Activated naive CD4-positive, alpha-beta T cell treated with anti-CD3 and anti-CD28 coated beads, Interleukin-2, amount 50 U/mL, for 72 hours (primary cell): ENCODE measurements around the gene CCDC33. TPM values are rescaled to one million over a fixed set of nuclear protein-coding genes. Genes with fewer than 3 reads are reported as not detected.

ENCODE experiments used
- ATAC-seq, 2 donors: fragments of 150-1000 bp; cut with Tn5 transposase; 2 replicates each; pipeline ENCODE4 v1.10.0; 2021; ENCODE audit warnings: mild to moderate bottlenecking in 2 of 2, moderate library complexity in 2 of 2
- DNase-seq, 2 donors: peaks; one replicate each; pipeline ENCODE4 v3.0.0; 2021 to 2022; ENCODE audit warnings: low spot score in 2 of 2
- H3K27ac Mint-ChIP-seq, 2 donors: one replicate each; pipeline ENCODE4 v1.8.0; 2022; ENCODE audit warnings: mild to moderate bottlenecking in 2 of 2, mixed read lengths in 2 of 2
- H3K36me3 Mint-ChIP-seq, 2 donors: one replicate each; pipeline ENCODE4 v1.8.0; 2022; ENCODE audit warnings: mixed read lengths in 2 of 2
- H3K9me3 Mint-ChIP-seq, 2 donors: one replicate each; pipeline ENCODE4 v1.8.0; 2022; ENCODE audit warnings: mixed read lengths in 2 of 2
- total RNA-seq, 2 donors: library from RNA; stranded (reverse); gene quantifications; one replicate each; pipeline ENCODE4 v1.2.3, GENCODE V29; 2022

Gene CCDC33
- total RNA-seq, 2 donors from 2014 or later = not detected

DNA sequence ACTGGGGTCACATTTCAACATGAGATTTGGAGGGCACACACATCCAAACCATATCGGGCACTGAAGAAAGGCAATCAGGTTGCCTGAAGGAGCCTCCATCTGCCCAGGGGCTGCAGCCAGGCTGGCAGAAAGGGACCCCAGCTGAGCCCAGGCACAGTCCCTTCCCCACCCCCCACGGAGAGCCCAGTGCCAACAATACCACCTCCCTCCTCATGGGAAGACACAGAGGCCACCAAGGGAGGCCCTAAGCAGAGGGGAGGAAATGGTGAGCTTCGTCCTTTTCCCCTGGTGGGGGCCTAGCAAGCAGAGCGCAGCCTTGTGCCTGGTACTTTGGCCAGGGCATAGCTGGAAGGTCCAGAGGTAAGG, 30.6 kb upstream of the CCDC33 start:
- Mint-ChIP-seq H3K9me3 (no peaks in the 10 kb centered on the region), H3K27ac (no peak overlapping the region), H3K36me3 (no peaks in the 10 kb centered on the region)
- DNase-seq (no peak), ATAC-seq (no peak)

DNA sequence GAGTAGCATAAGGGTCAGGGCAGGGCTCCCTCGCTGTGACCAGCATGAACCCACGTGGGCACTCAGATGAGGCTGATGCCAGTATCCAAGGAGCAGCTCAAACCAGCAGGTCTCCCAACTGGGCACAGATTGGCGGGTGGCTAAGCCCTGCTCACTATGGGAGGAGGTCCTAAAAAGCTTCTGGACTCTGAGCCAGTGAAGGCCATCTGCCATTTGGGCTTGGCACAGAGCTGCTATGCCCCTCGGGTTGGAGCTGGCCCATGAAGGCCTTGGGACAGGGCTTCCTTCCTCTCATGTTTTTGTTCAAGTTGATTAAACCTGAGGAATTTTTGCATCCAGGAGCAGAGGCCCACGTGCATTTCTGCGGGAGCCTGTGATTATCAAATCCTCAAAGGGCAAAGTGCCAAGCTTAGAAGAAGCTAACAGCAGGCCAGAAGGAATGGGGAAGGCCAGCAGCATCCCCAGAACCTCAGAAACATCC, 29.3 kb upstream of the CCDC33 start:
- Mint-ChIP-seq H3K9me3 (no peaks in the 10 kb centered on the region), H3K27ac (no peak overlapping the region), H3K36me3 (no peaks in the 10 kb centered on the region)
- no peak for ATAC-seq
- no peak for DNase-seq

DNA sequence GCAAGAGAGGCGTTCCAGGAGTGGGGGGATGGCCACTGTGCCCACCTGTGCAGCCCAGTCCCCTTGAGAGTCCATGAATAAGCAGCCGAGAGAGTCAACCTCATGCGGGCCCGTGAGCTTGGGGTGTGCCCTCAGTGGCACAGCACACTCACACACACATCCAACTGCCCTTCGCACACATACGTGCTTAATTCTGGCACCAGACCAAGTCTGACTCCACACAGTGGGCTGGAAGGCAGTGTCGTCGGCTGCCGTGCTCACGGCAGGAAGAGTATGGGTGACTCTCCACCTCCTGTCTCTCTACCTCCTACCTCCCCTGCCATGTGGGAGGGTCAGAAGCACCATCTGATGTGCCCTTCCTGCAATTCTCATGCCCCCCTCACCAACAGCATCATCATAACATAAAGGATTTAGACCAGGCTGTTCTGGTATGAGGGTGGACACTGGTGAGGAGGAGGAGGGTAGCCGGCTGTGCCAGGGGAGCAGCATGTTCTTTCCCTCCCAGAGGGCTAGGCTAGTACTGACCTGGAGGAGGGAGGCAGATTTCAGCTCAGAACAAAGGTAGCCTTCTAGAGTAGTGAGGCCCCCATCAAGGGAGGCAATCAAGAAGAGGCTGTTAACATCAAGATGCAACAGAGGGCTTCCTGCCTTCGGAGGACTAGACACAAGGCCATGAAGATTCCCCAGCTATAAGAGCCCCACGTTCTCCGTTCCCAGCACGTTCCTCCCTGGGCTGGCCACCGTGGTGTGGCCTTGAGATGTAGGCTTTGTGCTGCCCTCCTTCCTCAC, 28.3 kb upstream of the CCDC33 start:
- ATAC-seq (no peak), DNase-seq (no peak)
- Mint-ChIP-seq H3K27ac (no peak overlapping the region), H3K9me3 (no peaks in the 10 kb centered on the region), H3K36me3 (no peaks in the 10 kb centered on the region)

DNA sequence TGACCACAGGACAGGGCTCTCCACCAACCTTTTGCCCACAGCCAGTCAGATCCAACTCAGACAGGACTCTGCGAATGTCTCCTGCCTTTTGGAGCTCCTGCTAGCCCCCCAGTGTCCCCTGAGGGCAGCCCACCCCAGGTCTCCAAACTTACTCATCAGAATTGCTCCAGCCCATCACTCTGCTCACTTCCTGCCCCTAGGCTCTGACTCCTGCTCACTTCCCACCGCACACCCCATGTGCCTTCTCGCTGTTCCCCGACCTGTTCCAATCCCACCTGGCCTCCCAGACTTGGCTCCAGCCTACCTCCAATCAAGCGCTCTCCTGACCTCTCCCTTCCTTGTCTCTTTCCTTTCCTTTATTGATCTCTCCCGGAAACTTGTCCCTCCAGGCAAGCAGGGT, 27.6 kb upstream of the CCDC33 start:
- Mint-ChIP-seq H3K36me3 (no peaks in the 10 kb centered on the region), H3K9me3 (no peaks in the 10 kb centered on the region), H3K27ac (no peak overlapping the region)
- no peak for DNase-seq
- no peak for ATAC-seq

DNA sequence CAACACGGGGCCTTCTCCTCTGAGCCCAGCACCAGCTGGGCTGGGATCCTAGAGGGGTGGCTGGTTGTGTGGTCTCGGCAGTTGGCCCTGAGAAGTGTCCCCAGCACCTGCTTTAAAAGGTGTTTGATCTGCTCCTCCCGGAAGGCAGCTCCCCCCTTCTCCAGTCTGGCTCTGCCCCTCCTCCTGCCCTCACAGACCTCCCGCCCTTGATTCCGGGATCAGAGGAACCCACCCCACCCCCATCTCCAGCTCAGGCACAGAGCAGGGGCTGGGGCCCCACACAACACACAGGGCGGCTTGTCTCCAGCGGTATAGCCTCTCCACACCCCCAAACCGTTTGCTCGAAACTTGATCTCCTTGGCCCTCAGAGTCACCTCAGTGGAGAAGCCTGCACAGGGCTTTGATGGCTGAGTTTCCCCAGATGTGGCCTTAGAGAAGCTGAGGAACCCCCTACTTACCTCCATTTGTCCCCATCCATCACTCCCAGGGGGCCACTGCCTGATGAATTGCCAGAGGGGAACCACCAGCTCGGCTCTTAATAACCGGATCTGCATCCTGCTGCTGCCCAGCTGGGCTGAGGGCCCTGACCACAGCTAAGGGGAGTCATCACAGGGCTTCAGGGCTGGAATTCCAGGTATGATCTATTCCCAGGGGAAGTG, 27.1 kb upstream of the CCDC33 start:
- no peak for ATAC-seq
- DNase-seq = no peak
- H3K9me3 Mint-ChIP-seq = no peaks in the 10 kb centered on the region
- no peak overlapping the region for H3K27ac Mint-ChIP-seq
- H3K36me3 Mint-ChIP-seq = no peaks in the 10 kb centered on the region

DNA sequence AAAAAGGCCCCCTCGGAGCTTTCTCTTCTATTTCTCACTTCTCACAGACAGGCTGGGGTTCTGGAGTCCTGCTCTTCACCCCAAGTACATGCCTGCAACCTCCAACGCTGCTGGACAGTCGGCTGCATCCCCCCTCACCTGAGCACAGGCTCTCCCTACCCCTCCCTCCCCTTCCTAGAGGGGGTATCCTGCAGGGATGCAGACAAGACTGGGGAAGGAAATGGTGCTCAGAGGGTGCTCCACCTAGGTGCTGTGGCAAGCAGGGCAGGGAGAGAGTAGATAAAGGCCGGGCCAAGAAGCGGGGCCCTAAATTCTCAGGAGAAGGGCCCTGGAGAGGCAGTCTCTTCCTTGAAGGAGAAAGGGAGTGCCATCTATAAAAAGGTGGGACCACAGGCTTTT, 26.6 kb upstream of the CCDC33 start:
- ATAC-seq (no peak), DNase-seq (no peak)
- no peak overlapping the region for H3K27ac Mint-ChIP-seq
- H3K9me3 Mint-ChIP-seq = no peaks in the 10 kb centered on the region
- no peaks in the 10 kb centered on the region for H3K36me3 Mint-ChIP-seq

DNA sequence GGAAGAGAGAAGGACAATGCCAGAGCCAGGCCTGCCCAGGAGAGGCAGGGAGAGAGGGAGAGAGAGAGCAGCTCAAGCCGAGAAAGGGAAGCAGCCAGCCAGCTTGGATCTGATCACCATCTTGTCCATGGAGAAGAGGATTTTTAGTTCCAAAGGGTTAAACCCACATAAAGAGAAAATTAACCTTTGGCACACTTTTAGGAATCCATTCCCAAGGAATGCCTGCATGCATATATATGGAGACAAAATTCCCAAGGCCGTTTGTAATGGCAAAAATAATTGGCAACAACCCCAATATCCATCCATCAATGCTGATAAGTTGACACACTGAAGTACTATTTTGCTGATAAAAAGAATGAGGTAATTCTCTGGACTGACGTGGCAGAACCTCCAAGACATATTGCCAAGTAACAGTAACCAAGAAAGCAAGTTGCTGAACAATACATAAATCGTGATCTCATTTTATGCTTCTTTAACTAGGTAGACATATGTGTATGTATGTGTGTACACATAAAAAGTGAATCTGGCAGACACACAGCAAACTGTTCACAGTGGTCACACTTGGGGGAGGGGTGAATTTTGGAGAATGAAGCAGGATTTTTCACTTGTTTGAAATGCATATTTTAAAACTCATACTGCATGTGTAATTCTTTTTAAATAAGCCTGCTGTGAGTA, 26.0 kb upstream of the CCDC33 start:
- H3K36me3 Mint-ChIP-seq = no peaks in the 10 kb centered on the region
- DNase-seq (no peak), ATAC-seq (no peak)
- no peak overlapping the region for H3K27ac Mint-ChIP-seq
- H3K9me3 Mint-ChIP-seq = no peaks in the 10 kb centered on the region

DNA sequence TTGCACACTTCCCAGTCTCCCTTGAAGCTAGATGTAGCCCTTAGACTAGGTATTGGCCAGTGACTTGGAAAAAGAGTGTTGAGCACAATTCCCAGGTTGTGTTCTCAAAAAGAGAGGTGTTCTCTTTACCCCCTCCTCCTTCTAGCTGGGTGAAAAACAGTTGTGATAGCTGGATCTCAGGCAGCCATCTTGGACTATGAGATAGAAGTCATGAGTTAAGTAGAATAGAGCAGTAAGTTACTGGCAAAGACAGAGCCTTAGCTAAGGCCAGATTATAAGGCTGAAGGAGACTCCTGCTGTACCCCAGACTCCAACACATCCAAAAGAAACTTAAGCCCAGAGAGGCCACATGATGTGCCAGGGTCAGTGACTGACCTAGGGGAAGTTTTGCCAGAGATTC, 25.4 kb upstream of the CCDC33 start:
- no peak for ATAC-seq
- no peak overlapping the region for H3K27ac Mint-ChIP-seq
- no peaks in the 10 kb centered on the region for H3K36me3 Mint-ChIP-seq
- no peak for DNase-seq
- H3K9me3 Mint-ChIP-seq = no peaks in the 10 kb centered on the region

DNA sequence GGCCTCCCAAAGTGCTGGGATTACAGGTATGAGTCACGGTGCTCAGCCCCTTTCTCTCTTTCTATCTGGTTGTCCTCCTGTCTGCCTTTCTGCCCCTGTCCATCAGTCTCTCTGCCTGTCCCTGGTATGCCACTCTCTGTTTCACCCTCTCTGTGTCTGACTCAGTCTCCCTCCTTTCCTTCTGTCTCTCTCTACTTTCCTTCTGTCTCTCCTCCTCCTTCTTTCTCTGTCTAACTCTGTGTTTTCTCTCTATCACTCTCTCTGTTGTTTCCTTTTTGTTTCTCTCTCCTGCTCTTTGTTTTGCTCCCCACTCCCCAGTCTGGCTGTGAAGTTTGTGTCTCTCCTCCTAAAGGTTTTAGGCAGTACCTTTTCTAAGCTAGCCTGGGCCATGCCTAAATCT, 24.5 kb upstream of the CCDC33 start:
- H3K9me3 Mint-ChIP-seq = no peaks in the 10 kb centered on the region
- ATAC-seq = no peak
- H3K36me3 Mint-ChIP-seq = no peaks in the 10 kb centered on the region
- H3K27ac Mint-ChIP-seq = peak overlapping the region in 1 of 2 donors; percentile 8
- DNase-seq = no peak

DNA sequence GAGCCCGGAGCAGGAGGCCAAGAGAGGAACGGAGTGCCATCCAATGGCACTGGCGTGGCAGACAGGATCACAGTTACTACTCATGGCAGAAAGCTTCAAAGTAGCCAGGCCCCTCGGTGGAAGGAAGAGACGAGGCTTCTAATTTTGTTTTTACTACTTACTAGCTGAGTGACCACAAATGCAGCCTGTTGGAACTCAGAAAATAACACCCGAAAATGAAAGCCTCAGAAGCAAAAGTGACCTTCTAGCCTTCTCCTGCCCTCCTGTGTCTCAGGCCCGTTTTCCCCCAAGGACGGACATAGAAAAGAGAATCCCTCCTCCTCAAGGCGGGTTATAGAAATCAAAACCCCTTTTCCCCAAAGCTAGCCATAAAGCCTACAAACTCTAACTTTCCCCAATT, 23.6 kb upstream of the CCDC33 start:
- Mint-ChIP-seq H3K27ac (no peak overlapping the region), H3K36me3 (no peaks in the 10 kb centered on the region), H3K9me3 (no peaks in the 10 kb centered on the region)
- ATAC-seq = no peak
- DNase-seq = no peak

DNA sequence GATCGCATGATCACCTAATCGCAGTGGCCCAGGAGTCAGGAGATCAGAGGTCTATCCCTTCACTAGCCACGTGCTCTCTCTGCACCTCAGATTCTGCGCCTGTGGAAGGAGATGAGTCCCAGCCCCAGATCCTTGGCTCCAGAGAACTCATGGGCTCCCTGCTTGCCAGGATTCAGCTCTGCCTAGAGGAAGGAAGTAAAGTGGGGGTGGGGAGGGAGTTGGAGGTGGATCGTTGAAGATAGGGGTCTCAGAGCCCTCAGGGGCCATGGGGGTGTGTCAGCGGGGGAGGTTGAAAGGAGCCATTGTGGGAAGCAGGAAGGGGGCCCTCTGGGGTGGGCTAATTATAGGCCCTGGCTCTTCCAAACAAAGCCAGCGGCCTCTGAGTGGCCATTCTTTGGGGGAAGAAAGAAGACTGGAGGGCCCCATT, 22.3 kb upstream of the CCDC33 start:
- Mint-ChIP-seq H3K36me3 (no peaks in the 10 kb centered on the region), H3K27ac (no peak overlapping the region), H3K9me3 (no peaks in the 10 kb centered on the region)
- no peak for DNase-seq
- ATAC-seq = no peak

DNA sequence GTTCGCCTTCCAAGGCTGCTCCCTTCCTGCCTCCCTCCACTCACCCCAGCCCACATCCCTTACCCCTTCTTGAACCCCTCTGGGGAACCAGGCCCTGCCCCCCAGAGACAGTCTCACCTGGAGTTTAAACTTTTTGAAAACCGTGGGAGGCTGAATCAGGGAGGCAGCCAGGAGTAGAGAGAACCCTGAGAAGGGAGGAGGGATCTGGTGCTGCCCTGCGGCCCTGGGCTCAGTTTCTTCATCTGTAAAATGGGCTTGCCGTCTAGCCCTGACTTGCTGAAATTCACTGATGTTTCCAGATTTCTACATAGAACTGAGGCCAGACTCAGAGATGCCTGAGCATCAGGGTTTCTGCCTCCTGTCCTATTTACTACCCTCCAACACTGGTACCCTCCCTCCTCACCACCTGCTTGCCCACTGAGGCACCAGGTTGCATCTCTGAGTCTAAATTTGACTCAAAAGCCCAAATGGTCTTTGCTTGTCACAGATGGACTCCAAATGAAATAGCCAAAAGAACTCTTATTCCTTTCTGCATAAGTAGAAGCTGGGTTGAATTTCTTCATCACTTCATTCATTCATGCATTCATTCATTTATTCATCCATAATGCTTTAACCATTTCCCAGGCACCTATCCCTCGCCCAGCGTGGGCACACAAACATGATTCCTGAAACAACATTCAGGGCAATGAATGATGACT, 21.7 kb upstream of the CCDC33 start:
- Mint-ChIP-seq H3K27ac (no peak overlapping the region), H3K9me3 (no peaks in the 10 kb centered on the region), H3K36me3 (no peaks in the 10 kb centered on the region)
- no peak for DNase-seq
- ATAC-seq = no peak

DNA sequence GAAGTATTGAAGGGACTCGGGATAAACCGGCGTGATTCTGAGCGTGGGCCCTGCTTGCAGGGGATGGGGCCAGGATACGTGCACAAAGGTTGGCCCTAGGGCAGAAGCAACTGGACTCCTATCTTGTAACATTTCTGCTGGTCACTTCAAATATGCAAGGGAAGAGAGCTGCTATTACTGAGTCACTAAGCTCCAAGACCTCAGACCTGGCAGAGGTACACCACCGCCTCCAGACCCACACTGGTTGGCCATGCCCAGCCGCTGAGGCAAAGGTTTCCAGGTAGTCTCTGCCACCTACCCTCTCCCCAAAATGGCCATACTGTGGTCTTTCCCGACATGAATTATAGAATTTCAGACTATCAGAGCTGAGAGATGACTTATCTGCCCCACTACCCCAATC, 20.2 kb upstream of the CCDC33 start:
- Mint-ChIP-seq H3K9me3 (no peaks in the 10 kb centered on the region), H3K27ac (no peak overlapping the region), H3K36me3 (no peaks in the 10 kb centered on the region)
- DNase-seq = no peak
- ATAC-seq = no peak

DNA sequence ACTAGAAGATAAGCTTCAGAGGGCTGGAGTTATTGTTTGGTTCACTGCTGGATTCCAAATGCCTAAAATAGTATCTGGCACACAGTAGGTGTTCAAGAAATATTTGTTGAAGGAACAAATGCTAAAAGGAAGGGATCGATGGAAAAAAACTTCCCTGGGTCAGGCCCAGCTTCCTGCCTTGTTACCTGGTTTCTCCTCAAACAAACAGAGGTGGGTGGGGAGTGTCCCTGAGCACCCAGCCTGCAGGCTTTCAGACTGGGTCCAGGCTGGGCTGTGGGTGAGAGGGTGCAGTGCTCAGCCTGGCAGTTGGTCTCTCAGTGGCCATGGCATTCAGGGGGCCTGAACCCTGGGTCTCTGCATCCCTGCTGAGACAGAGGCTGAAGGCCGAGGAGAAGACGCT, 19.2 kb upstream of the CCDC33 start:
- no peak for DNase-seq
- Mint-ChIP-seq H3K27ac (no peak overlapping the region), H3K9me3 (no peaks in the 10 kb centered on the region), H3K36me3 (no peaks in the 10 kb centered on the region)
- no peak for ATAC-seq

DNA sequence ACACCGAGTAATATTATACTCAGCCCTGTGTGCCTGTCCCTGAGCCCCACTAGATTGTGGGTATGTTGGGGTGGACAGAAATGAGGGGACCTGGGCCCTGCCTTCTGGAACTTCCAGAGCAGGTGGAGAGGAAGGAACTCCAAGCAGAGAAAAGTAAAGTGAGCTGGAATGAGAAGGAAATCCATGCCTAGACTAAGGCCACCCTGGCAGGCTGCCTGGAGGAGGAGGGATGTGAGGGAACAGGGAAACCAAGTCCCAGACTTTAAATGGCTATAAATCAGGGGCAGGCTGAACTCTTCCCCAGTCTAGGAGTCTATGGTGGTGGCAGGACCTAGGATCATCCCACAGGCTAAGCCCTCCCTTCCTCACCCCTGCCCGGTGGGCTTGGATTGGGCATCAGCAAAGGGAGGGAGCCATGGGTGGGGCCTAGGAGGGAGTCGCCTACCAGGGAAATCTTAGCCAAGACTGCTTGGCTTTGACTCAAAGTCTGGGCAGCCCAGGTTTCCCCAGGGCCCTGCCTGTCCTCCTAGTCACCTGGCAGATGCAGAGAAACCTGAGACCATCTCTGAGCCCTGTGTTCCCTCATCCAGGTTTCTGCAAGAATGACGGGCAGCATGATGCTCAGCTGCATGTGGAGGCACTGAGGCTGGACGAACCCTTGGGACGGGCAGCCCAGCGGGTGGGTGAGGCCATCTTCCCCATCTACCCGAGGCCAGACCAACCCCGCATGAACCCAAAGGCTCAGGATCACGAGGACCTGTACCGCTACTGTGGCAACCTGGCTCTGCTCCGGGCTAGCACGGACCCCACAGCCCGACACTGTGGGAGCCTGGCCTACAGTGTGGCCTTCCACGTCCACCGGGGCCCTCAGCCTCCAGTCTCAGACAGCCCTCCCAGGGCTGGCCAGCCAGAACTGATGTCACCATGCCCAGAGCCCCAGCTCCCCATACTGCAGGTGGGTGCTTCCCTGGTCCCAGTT, 17.9 kb upstream of the CCDC33 start:
- H3K36me3 Mint-ChIP-seq = no peaks in the 10 kb centered on the region
- ATAC-seq = no peak
- DNase-seq = no peak
- no peak overlapping the region for H3K27ac Mint-ChIP-seq
- no peaks in the 10 kb centered on the region for H3K9me3 Mint-ChIP-seq
